Aorta (tissue), 5 donors: ENCODE results near the gene FPR3. TPM values are rescaled to one million over a fixed set of nuclear protein-coding genes. Genes with fewer than 3 reads are reported as not detected.

ENCODE experiments used
- ATAC-seq: fragments of 200-7000 bp; cut with Tn5 transposase; one replicate; pipeline ENCODE4 v1.9.1; 2022; ENCODE audit warnings: moderate library complexity; ENCODE audit not compliant: low FRiP score
- DNase-seq, 2 donors: peaks; one replicate each; pipeline ENCODE4 v3.0.0-alpha.2; 2020
- H3K27ac ChIP-seq, 2 donors: one replicate each; pipeline ENCODE4 v1.5.1; 2013; ENCODE audit warnings: low read length in 2 of 2, mild to moderate bottlenecking in 2 of 2, moderate library complexity in 2 of 2, control low read depth in 1 of 2, inconsistent platforms in 1 of 2, low read depth in 1 of 2
- H3K27me3 ChIP-seq, 2 donors: one replicate each; pipeline ENCODE4 v1.6.1; 2013; ENCODE audit warnings: control low read depth in 1 of 2, low read length in 1 of 2, mild to moderate bottlenecking in 1 of 2, moderate library complexity in 1 of 2; ENCODE audit not compliant: insufficient read depth in 2 of 2, control insufficient read depth in 1 of 2
- H3K36me3 ChIP-seq, 2 donors: one replicate each; pipeline ENCODE4 v1.6.1; 2013; ENCODE audit warnings: control low read depth in 1 of 2, low read length in 1 of 2, mild to moderate bottlenecking in 1 of 2; ENCODE audit not compliant: insufficient read depth in 2 of 2, control insufficient read depth in 1 of 2
- H3K4me1 ChIP-seq, 2 donors: one replicate each; pipeline ENCODE4 v1.6.1; 2013; ENCODE audit warnings: low read length in 2 of 2, control low read depth in 1 of 2, mild to moderate bottlenecking in 1 of 2, moderate library complexity in 1 of 2; ENCODE audit not compliant: insufficient read depth in 2 of 2, control insufficient read depth in 1 of 2
- H3K4me3 ChIP-seq, 2 donors: one replicate each; pipeline ENCODE4 v1.5.1; 2013; ENCODE audit warnings: low read length in 2 of 2, control low read depth in 1 of 2, mild to moderate bottlenecking in 1 of 2
- H3K9me3 ChIP-seq: one replicate; pipeline ENCODE4 v1.6.1; 2013; ENCODE audit warnings: mild to moderate bottlenecking, low read length; ENCODE audit not compliant: control insufficient read depth
- WGBS, 2 donors: extraction: QIAGEN DNeasy Blood & Tissue Kit; methylation state at CpG; one replicate each; pipeline ENCODE4 v1.1.7; 2013; 5-methylcytosine and 5-hydroxymethylcytosine counted together
- intact Hi-C, 2 donors: fragments of 100-400 bp; cut with DNase I; formaldehyde crosslinking; loops; one replicate each; pipeline versions ENCODE4 v1.14.2 to v1.15.0; 2022
- polyA plus RNA-seq, 2 donors: library from polyadenylated mRNA; stranded (reverse); fragments of 200-250 nt; gene quantifications; one replicate each; pipeline ENCODE4 v1.2.3, GENCODE V29; 2013
- total RNA-seq, 2 donors: library from RNA; stranded (reverse); fragmentation: NEBNext Ultra II Directional; extraction: Animal tissue kit (Norgen Biotek cat#: 25700); gene quantifications; one replicate each; pipeline ENCODE4 v1.2.1, GENCODE V29; 2021
- donor health status: healthy with polysubstance abuse.
- donor health status: Bipolar disorder and iron deficiency.
- donor health status: DM: no; HTN: no; CAD: no.
- donor health status: DM: no; HTN: no; CAD: no.
- donor health status: DM: yes; HTN: yes; CAD: no.

The FPR3 gene
- total and polyA plus RNA-seq, 4 donors = 1.7 to 25.1 (median 16.5) TPM

DNA sequence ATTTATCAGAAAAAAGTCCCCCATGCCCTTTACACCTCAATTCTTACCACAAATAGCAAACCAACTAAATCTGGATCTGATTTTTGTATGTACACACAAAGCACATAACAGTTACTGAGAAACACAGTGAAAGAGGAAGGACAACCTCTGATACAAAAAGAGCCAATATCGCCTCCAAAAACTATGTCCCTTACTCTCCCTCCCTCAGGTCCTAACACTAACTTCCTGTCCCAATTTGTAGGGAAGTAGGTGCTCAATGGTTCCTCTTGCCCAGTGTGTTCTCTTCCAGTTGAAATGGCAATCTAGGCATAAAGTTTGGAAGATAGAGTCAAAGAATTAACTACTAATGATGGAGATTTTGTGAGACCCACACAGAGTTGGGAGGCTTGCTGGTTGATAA is 15.8 kb upstream of the FPR3 start:
- H3K9me3 ChIP-seq = no peaks in the 10 kb centered on the region
- ATAC-seq (no peak), DNase-seq (no peak)
- H3K27ac ChIP-seq = no peak overlapping the region
- intact Hi-C loops = loop anchor here in 1 of 2 donors (2.0 kb wide), 1 partner anchor 306 kb away; no protein-coding TSS in a partner anchor
- no peaks in the 10 kb centered on the region for H3K4me1 ChIP-seq
- H3K4me3 ChIP-seq = no peak overlapping the region
- WGBS, 2 donors = 74 to 85% methylated on average over 1 of the region's 1 CpG
- no peaks in the 10 kb centered on the region for H3K27me3 ChIP-seq
- H3K36me3 ChIP-seq = no peaks in the 10 kb centered on the region

DNA sequence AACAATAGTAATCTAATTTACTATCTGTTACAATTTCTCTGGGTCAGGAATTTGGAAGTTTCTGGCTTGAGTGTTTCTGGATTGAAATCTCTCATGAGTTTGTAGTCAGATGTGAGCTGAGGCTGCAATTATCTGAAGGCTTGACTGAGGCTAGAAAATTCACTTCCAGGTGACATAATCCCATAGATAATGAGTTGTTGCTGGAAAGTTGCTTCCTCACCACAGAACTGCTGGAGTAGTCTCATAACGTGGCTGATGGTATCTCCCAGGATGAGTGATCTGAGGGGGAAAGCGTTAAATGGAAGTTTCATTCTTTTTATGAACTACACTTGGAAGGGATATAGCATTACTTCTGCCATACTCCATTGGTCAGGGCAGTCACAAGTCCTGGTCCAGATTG is 15.3 kb upstream of the FPR3 start:
- Histone ChIP-seq H3K9me3 (no peaks in the 10 kb centered on the region), H3K27ac (no peak overlapping the region), H3K27me3 (no peaks in the 10 kb centered on the region), H3K4me3 (no peak overlapping the region), H3K36me3 (no peaks in the 10 kb centered on the region), H3K4me1 (no peaks in the 10 kb centered on the region)
- intact Hi-C loops = loop anchor here in 1 of 2 donors (2.0 kb wide), 1 partner anchor 307 kb away; no protein-coding TSS in a partner anchor
- ATAC-seq = no peak
- WGBS, 2 donors = 61 to 68% methylated on average over 2 of the region's 2 CpGs
- no peak for DNase-seq

DNA sequence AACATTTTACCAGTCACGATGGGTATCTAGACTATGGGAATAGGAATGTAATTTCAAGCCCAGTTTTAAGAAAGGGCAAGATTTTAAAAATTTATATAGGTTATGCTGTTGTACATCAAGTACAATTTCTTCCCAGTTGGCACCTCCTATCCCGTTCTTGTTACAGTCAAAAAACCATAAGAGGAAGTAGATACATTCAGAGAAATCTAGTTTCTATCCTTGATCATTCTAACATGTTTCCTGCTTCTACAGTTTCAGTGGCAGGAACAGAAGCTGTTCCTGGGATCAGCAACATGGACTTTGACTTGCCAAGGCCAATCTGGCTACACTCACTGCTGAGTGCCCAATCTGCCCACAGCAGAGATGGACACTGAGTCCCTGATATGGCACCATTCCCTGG is 14.7 kb upstream of the FPR3 start:
- DNase-seq (no peak), ATAC-seq (no peak)
- intact Hi-C loops = no loop called here
- Histone ChIP-seq H3K4me3 (no peak overlapping the region), H3K9me3 (no peaks in the 10 kb centered on the region), H3K4me1 (no peaks in the 10 kb centered on the region), H3K27me3 (no peaks in the 10 kb centered on the region), H3K27ac (no peak overlapping the region), H3K36me3 (no peaks in the 10 kb centered on the region)
- WGBS, 2 donors = 47 to 58% methylated on average over 2 of the region's 2 CpGs

DNA sequence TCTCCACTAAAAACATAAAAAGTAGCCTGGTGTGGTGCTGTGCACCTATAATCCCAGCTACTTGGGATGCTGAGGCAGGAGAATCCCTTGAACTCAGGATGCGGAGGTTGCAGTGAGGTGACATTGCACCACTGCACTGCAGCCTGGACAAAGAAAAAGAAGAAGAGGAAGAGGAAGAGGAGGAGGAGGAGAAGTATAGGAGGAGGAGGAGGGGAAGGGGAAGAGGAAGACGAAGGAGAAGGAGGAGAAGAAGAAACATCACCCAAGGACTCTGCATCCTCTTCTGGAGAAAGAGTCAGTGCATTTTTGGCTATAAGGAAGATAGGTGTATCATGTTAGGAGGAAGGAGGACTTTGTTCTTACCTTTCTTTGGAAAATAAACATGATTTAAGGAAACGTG is 13.0 kb upstream of the FPR3 start:
- Histone ChIP-seq H3K27me3 (no peaks in the 10 kb centered on the region), H3K27ac (no peak overlapping the region), H3K4me3 (no peak overlapping the region), H3K9me3 (no peaks in the 10 kb centered on the region), H3K4me1 (no peaks in the 10 kb centered on the region), H3K36me3 (no peaks in the 10 kb centered on the region)
- 52 to 60% methylated on average over 3 of the region's 3 CpGs for WGBS, 2 donors
- no peak for ATAC-seq
- no peak for DNase-seq
- intact Hi-C loops = no loop called here

DNA sequence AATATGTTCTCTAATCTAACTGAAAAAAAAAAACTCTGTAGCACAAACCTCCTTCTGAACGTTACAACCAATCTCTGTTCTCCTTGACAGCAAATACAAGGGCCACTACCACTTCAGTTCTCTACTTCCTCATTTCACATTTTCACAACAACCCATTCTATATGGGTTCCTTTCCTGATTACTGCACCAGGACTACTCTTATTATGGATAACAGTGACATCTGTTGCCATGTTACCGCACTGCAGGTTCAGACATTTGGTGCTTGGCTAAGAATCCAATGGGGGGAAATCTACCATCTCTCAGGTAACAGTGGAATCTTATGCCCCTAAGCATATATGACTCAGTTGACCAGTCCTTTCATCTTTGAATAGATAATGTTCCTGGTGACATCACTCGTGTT is 11.6 kb upstream of the FPR3 start:
- Histone ChIP-seq H3K27ac (no peak overlapping the region), H3K4me3 (no peak overlapping the region), H3K9me3 (no peaks in the 10 kb centered on the region), H3K27me3 (no peaks in the 10 kb centered on the region), H3K36me3 (no peaks in the 10 kb centered on the region), H3K4me1 (no peaks in the 10 kb centered on the region)
- intact Hi-C loops = no loop called here
- WGBS, 2 donors = 28 to 45% methylated on average over 3 of the region's 3 CpGs
- ATAC-seq (no peak), DNase-seq (no peak)

DNA sequence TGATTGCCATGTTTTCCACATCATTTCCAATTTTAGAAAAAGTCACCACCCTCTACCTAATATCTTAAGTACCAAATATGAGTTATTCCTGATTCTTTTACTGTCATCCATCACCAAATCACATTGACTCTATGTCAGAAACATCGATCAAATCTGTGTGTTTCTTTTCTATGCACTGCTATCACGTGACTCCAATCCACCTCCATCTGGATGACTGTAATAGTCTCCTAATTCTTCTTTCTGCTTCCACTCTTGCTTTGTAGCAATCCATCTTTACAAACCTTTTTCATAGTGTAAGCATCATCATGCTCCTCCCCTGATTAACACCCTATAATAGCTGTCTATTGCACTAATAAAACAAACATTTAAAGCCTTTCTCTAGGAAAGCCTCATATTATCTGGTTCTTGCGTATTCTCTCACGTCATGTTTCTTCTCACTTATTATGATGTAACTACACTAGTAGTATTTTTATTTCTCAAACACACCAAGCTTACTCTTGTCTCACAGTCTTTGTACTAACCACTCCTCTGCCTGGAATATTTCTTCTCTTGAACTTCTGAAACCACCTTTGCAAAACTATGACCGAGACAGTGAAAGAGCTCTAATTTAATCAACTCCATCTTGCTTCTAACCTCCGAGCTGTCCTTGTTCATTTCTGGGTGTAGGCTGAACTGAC is 10.7 kb upstream of the FPR3 start:
- H3K4me1 ChIP-seq = no peaks in the 10 kb centered on the region
- no peak overlapping the region for H3K4me3 ChIP-seq
- no peaks in the 10 kb centered on the region for H3K27me3 ChIP-seq
- H3K9me3 ChIP-seq = no peaks in the 10 kb centered on the region
- ATAC-seq (no peak), DNase-seq (no peak)
- no peaks in the 10 kb centered on the region for H3K36me3 ChIP-seq
- WGBS, 2 donors = 56 to 60% methylated on average over 6 of the region's 6 CpGs
- H3K27ac ChIP-seq = no peak overlapping the region
- intact Hi-C loops = no loop called here

DNA sequence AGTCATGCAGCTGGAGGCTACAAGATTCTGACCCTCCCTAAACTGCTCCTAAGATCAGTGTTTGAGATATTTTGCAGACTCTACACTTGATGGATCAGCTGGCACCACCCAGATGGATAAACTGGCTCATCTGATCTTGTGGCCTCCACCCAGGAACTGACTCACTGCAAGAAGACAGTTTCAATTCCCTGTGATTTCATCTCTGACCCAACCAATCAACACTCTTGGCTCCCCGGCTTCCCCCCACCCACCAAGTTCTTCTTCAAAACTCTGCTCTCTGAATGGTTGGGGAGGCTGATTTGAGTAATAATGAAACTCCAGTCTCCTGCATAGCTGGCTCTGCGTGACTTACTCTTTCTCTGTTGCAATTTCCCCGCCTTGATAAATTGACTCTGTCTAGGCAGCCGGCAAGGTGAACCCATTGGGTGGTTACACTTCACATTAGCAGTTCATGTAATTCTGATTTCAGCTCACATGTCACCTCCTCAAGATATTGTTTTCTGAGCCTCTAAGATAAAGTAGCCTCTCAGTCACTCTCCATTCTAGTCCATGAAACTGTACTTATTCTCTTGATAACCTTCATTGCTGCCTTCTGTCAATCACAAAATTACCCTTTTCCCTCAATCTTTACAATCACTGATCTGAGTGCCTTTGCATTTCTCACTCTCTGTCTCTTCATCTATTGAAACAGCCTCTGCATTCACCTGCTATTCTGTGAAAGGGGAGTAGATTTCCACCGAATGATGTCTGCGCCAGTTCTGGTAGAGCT is 9.9 kb upstream of the FPR3 start:
- H3K4me3 ChIP-seq = no peak overlapping the region
- WGBS, 2 donors = 68 to 76% methylated on average over 6 of the region's 6 CpGs
- H3K36me3 ChIP-seq = no peaks in the 10 kb centered on the region
- H3K27me3 ChIP-seq = no peaks in the 10 kb centered on the region
- intact Hi-C loops = no loop called here
- no peaks in the 10 kb centered on the region for H3K9me3 ChIP-seq
- no peaks in the 10 kb centered on the region for H3K4me1 ChIP-seq
- H3K27ac ChIP-seq = no peak overlapping the region
- DNase-seq = peak in 1 of 2 donors; percentile 85
- peak; percentile 57 for ATAC-seq

DNA sequence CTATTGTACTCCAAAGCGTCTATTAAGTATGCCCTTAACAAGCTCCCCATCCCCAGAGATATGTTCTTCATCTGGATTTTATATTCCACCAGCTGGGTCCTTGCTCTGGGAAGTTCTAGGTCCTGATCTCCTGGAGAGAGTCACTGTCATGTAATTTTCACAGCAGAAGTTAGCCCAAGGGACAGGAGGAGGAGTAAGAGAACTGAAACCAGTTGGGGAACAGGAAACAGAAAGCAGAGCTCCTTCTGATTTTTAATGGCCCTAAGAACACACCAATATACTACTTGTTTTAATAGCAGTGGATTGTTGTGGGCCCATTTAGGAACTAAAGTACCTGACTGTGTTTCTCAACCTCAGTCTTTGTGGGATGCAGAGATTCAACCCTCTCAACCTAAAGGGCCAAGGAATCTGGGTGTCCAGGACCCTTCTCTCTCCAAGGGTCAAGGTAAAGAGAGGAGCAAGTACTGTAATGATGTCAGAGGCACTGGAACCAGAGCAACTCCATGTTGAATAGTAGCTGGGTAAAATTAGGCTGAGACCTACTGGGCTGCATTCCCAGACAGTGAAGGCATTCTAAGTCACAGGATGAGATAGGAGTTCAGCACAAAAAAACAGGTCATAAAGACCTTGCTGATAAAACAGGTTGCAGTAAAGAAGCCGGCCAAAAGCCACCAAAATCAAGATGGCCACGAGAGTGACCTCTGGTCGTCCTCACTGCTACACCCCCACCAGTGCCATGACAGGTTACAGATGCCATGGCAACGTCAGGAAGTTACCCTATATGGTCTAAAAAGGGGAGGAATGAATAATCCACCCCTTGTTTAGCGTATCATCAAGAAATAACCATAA is 8.1 kb upstream of the FPR3 start:
- no peaks in the 10 kb centered on the region for H3K9me3 ChIP-seq
- 44 to 55% methylated on average over 6 of the region's 6 CpGs for WGBS, 2 donors
- no peaks in the 10 kb centered on the region for H3K36me3 ChIP-seq
- H3K27me3 ChIP-seq = no peaks in the 10 kb centered on the region
- H3K4me3 ChIP-seq = no peak overlapping the region
- DNase-seq = no peak
- intact Hi-C loops = no loop called here
- ATAC-seq = no peak
- no peak overlapping the region for H3K27ac ChIP-seq
- H3K4me1 ChIP-seq = no peaks in the 10 kb centered on the region
